GM12878 (cell line): Measurements from ENCODE around the gene SIN3B. TPM values are rescaled to one million over a fixed set of nuclear protein-coding genes. Genes with fewer than 3 reads are reported as not detected.

Experiments used
- ATAC-seq: fragments of 200-7000 bp; cut with Tn5 transposase; 3 replicates; pipeline ENCODE4 v1.9.1; 2020; ENCODE audit warnings: mild to moderate bottlenecking, moderate library complexity
- BruUV-seq: library from RNA; stranded (reverse); fragments of 400-500 nt; replicated peaks from 2 replicates; lab custom pipeline; 2021; lab: Mats Ljungman, UMichigan
- CTCF ChIA-PET: fragments of 300-600 bp; sonication (Branson Sonifier 250); formaldehyde crosslinking; extraction: SDS; loops from one replicate; lab custom pipeline; 2021; ENCODE audit warnings: inconsistent platforms; lab: Yijun Ruan, JAX
- POLR2A ChIA-PET: fragments of 350-600 bp; formaldehyde crosslinking; extraction: SDS; loops from one replicate; lab custom pipeline; 2021; ENCODE audit warnings: inconsistent platforms; lab: Charles Lee
- RAD21 ChIA-PET: fragments of 300-600 bp; sonication (Branson Sonifier 250); formaldehyde crosslinking; loops from one replicate; lab custom pipeline; 2023; ENCODE audit warnings: antibody characterized with exemption; ENCODE audit not compliant: unreplicated experiment; lab: Charles Lee
- SMC1A ChIA-PET: fragments of 300-600 bp; sonication (Branson Sonifier 250); formaldehyde crosslinking; loops from one replicate; lab custom pipeline; 2023; ENCODE audit not compliant: unreplicated experiment, uncharacterized antibody; lab: Charles Lee
- DNase-seq: peaks from one replicate; pipeline ENCODE4 v3.0.0-alpha.2; 2011; ENCODE audit warnings: low read depth, low spot score
- FAIRE-seq: peaks from 3 replicates; lab custom pipeline; 2011; peaks lifted over from hg19 to GRCh38; lab: Jason Lieb, UNC
- H2AFZ ChIP-seq: 2 replicates; pipeline ENCODE4 v1.6.0; 2011; ENCODE audit warnings: low read depth, low read length, control low read depth; ENCODE audit not compliant: control insufficient read depth
- H3K27ac ChIP-seq: 2 replicates; pipeline ENCODE4 v1.5.1; 2011; ENCODE audit warnings: control low read depth; ENCODE audit not compliant: control insufficient read depth, insufficient read depth
- H3K27me3 ChIP-seq, 2 experiments: replicated peaks in 1 of 2; 2 replicates each; pipeline versions ENCODE4 v1.6.0 to v1.6.1; 2011; ENCODE audit warnings: low read length in 1 of 2; ENCODE audit not compliant: control insufficient read depth in 2 of 2, insufficient read depth in 2 of 2
- H3K36me3 ChIP-seq, 2 experiments: 2 replicates each; pipeline ENCODE4 v1.5.1; 2011; ENCODE audit warnings: low read length in 1 of 2; ENCODE audit not compliant: control insufficient read depth in 2 of 2, insufficient read depth in 2 of 2
- H3K4me1 ChIP-seq: 2 replicates; pipeline ENCODE4 v1.6.1; 2011; ENCODE audit warnings: mild to moderate bottlenecking, low read length, moderate library complexity, mixed read lengths; ENCODE audit not compliant: control insufficient read depth, insufficient read depth
- H3K4me2 ChIP-seq: 2 replicates; pipeline ENCODE4 v1.6.0; 2011; ENCODE audit warnings: control low read depth; ENCODE audit not compliant: control insufficient read depth, insufficient read depth
- H3K4me3 ChIP-seq: fragments of 200-600 bp; sonication (generic); 2 replicates; pipeline ENCODE4 v1.5.1; 2016
- H3K79me2 ChIP-seq: 2 replicates; pipeline ENCODE4 v1.6.0; 2011; ENCODE audit warnings: low read length; ENCODE audit not compliant: control insufficient read depth, insufficient read depth
- H3K9ac ChIP-seq: 2 replicates; pipeline ENCODE4 v1.8.0; 2011; ENCODE audit warnings: low read length, control low read depth, mixed read lengths; ENCODE audit not compliant: control insufficient read depth, insufficient read depth
- H3K9me3 ChIP-seq: replicated peaks from 3 replicates; pipeline ENCODE4 v1.5.1; 2011; ENCODE audit warnings: mild to moderate bottlenecking, low read length; ENCODE audit not compliant: control insufficient read depth, insufficient read depth
- H4K20me1 ChIP-seq: 2 replicates; pipeline ENCODE4 v1.6.0; 2011; ENCODE audit not compliant: control insufficient read depth, insufficient read depth
- BMI1 ChIP-seq: fragments of 450-650 bp; IDR thresholded peaks from 2 replicates; pipeline ENCODE4 v1.6.1; 2016; ENCODE audit warnings: mild to moderate bottlenecking, moderate library complexity, borderline replicate concordance
- CBFB ChIP-seq: IDR thresholded peaks from 2 replicates; pipeline ENCODE4 v1.6.1; 2016; ENCODE audit warnings: antibody characterized with exemption, low read depth
- MEF2A ChIP-seq: IDR thresholded peaks from 2 replicates; pipeline ENCODE4 v1.6.1; 2011; ENCODE audit warnings: low read depth, mild to moderate bottlenecking, low read length, moderate library complexity; ENCODE audit not compliant: insufficient read depth
- NR2C1 ChIP-seq: fragments of 450-650 bp; IDR thresholded peaks from 2 replicates; pipeline ENCODE4 v1.6.1; 2017; ENCODE audit warnings: antibody characterized with exemption, mild to moderate bottlenecking, moderate library complexity
- POU2F2 ChIP-seq: IDR thresholded peaks from 3 replicates; pipeline ENCODE4 v1.6.1; 2011; ENCODE audit warnings: low read depth, mild to moderate bottlenecking, low read length, borderline replicate concordance
- RAD51 ChIP-seq: fragments of 450-650 bp; IDR thresholded peaks from 2 replicates; pipeline ENCODE4 v1.6.1; 2016; ENCODE audit warnings: moderate library complexity, mild to moderate bottlenecking, inconsistent platforms
- RB1 ChIP-seq: fragments of 450-650 bp; formaldehyde crosslinking; IDR thresholded peaks from 2 replicates; pipeline ENCODE4 v1.6.1; 2017; ENCODE audit warnings: mild to moderate bottlenecking, borderline replicate concordance
- RUNX3 ChIP-seq: IDR thresholded peaks from 2 replicates; pipeline ENCODE4 v1.6.1; 2012; ENCODE audit warnings: low read length, inconsistent platforms
- SP1 ChIP-seq: IDR thresholded peaks from one replicate; pipeline ENCODE4 v1.6.1; 2011; ENCODE audit warnings: low read depth, low read length
- STAT3 ChIP-seq: IDR thresholded peaks from 2 replicates; pipeline ENCODE4 v1.6.1; 2011; ENCODE audit warnings: low read depth, low read length, improper control_type of control experiment
- WGBS: methylation state at CpG from one replicate; pipeline ENCODE4 v1.1.6; 2016; ENCODE audit warnings: low lambda C conversion rate; ENCODE audit not compliant: insufficient replicate concordance, insufficient coverage; ENCODE audit errors: missing lambda C conversion rate; 5-methylcytosine and 5-hydroxymethylcytosine counted together
- in situ Hi-C: fragments of 300-500 bp; cut with MboI; formaldehyde crosslinking; loops from 9 replicates; pipeline ENCODE4 v1.14.3; 2018; ENCODE audit warnings: mixed read lengths
- intact Hi-C: fragments of 100-400 bp; cut with micrococcal nuclease; formaldehyde crosslinking; loops from one replicate; pipeline ENCODE4 v1.14.2; 2022; ENCODE audit not compliant: unreplicated experiment
- polyA plus RNA-seq, 11 experiments: library from polyadenylated mRNA; depleted of rRNA in 4 of 11; unstranded in 6 of 11; stranded (reverse) in 5 of 11; fragments of >200 nt; fragmentation: Nextera tagmentation in 4 of 11; fragmentation: Illumina TruSeq in 1 of 11; extraction: Ambion mirVana in 4 of 11; extraction: Trizol in 1 of 11; gene quantifications; 1 replicate in 1 of 11; 2 replicates in 10 of 11; pipeline versions ENCODE4 v1.2.1 to v1.2.3, GENCODE V29; 2011 to 2016; ENCODE audit warnings: inconsistent platforms in 2 of 11, missing spikeins in 2 of 11, low read depth in 1 of 11
- total RNA-seq, 4 experiments: library from RNA; depleted of rRNA in 3 of 4; stranded (reverse); fragments of >200 nt in 3 of 4; fragmentation: Illumina TruSeq in 1 of 4; extraction: Trizol in 1 of 4; gene quantifications; 2 replicates each; pipeline versions ENCODE4 v1.2.1 to v1.2.3, GENCODE V29; 2013 to 2021
- TF ChIP-seq, protein P1 (sequence below): IDR thresholded peaks from 2 replicates; pipeline ENCODE4 v1.6.1; 2012; ENCODE audit warnings: mild to moderate bottlenecking, low read depth, low read length

The SIN3B gene
- total and polyA plus RNA-seq, 10 of the 15 experiments (the other 5 are each of a cell fraction or from before 2014, with no cell fraction given), result 0.68 to 34.5 (median 15.8) TPM

DNA sequence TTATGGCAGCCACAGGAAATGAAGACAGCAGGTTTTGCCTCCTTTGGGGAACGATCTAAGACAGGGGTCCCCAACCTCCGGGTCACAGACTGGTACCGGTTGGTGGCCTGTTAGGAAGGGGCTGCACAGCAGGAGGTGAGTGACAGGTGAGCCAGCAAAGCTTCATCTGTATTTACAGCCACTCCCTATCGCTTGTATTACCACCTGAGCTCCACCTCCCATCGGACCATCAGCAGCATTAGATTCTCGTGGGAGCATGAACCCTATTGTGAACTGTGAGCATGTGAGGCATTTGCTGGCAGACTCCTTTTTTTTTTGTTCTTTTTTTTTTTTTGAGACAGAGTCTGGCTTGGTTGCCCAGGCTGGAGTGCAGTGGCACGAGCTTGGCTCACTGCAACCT, 81.8 kb downstream of the SIN3B start:
- no peak for FAIRE-seq
- no peaks in the 10 kb centered on the region for H3K79me2 ChIP-seq
- DNase-seq, result no peak
- in situ Hi-C loops, result no loop called here
- intact Hi-C loops, result no loop called here
- no peak overlapping the region for H2AFZ ChIP-seq
- TF ChIP-seq RUNX3 (no peak), MEF2A (no peak), BMI1 (no peak), CBFB (no peak), NR2C1 (no peak), STAT3 (no peak), POU2F2 (no peak), RB1 (no peak), SP1 (no peak), RAD51 (no peak)
- TF ChIP-seq, protein P1, sequence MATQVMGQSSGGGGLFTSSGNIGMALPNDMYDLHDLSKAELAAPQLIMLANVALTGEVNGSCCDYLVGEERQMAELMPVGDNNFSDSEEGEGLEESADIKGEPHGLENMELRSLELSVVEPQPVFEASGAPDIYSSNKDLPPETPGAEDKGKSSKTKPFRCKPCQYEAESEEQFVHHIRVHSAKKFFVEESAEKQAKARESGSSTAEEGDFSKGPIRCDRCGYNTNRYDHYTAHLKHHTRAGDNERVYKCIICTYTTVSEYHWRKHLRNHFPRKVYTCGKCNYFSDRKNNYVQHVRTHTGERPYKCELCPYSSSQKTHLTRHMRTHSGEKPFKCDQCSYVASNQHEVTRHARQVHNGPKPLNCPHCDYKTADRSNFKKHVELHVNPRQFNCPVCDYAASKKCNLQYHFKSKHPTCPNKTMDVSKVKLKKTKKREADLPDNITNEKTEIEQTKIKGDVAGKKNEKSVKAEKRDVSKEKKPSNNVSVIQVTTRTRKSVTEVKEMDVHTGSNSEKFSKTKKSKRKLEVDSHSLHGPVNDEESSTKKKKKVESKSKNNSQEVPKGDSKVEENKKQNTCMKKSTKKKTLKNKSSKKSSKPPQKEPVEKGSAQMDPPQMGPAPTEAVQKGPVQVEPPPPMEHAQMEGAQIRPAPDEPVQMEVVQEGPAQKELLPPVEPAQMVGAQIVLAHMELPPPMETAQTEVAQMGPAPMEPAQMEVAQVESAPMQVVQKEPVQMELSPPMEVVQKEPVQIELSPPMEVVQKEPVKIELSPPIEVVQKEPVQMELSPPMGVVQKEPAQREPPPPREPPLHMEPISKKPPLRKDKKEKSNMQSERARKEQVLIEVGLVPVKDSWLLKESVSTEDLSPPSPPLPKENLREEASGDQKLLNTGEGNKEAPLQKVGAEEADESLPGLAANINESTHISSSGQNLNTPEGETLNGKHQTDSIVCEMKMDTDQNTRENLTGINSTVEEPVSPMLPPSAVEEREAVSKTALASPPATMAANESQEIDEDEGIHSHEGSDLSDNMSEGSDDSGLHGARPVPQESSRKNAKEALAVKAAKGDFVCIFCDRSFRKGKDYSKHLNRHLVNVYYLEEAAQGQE, result no peak
- no peak overlapping the region for H3K4me2 ChIP-seq
- BruUV-seq, result no TSS peak
- ChIA-PET POLR2A (interaction anchor here (0.6 kb wide), 1 partner anchor 144 kb away, joined by 6 read pairs; no protein-coding TSS in a partner anchor), RAD21 (no interaction called here), SMC1A (no interaction called here), CTCF (no interaction called here)
- no peak for ATAC-seq
- no peaks in the 10 kb centered on the region for H4K20me1 ChIP-seq
- H3K27me3 ChIP-seq, result no peaks in the 10 kb centered on the region
- H3K36me3 ChIP-seq, result no peaks in the 10 kb centered on the region
- H3K9ac ChIP-seq, result no peak overlapping the region
- H3K4me3 ChIP-seq, result no peak overlapping the region
- H3K4me1 ChIP-seq, result no peaks in the 10 kb centered on the region
- no peak overlapping the region for H3K27ac ChIP-seq
- H3K9me3 ChIP-seq, result peaks cover 6% of the 10 kb centered on the region; the same call in 2 of the 3 replicates
- WGBS, result 47% methylated on average over 7 of the region's 7 CpGs
